ENCODE results near the gene ZNF184. TPM values are rescaled to one million over a fixed set of nuclear protein-coding genes. Genes with fewer than 3 reads are reported as not detected.

Gene ZNF184
- total RNA-seq, 1 experiment from 2014 or later, result 9.4 TPM

DNA sequence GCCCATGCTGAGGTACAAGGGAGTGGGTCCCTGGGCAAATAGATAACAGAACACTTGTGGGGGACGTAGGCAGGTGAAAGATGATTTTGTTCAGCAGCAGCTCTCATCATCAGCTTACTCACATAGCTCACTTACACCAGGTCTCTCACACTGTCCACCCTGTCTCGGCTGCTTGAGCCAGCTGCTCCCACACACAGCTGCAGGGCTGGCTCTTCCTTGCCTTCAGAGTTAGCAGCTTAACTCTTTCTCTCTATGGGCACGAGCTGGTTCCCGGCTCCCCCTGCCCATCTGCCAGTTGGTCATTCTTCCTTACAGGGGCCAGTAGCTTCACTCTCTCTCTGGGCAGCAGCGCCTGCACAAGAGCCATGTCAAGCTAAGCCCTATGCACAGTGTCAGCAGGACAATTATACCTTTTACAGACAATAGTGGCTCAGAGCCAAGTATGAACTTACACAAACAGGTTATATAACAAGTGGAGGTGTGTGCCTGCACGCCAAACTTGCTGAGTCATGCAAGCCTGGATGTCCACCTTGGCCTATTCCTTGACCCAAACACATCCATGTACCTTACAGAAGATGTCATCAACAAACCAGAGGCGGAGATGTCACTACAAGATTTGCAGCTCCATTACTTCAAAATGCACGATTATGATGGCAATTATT lies 65.6 kb downstream of the ZNF184 start:
- H3K9me2 ChIP-seq (ENCODE audit: insufficient read depth), result no peaks in the 10 kb centered on the region
- no peaks in the 10 kb centered on the region for H3K79me2 ChIP-seq (ENCODE audit: insufficient read depth, low read length)
- CTCF ChIA-PET, result no interaction called here
- no peak overlapping the region for H2AFZ ChIP-seq (ENCODE audit: low read depth, low read length, poor library complexity, severe bottlenecking)
- H4K20me1 ChIP-seq (ENCODE audit: insufficient read depth), result no peaks in the 10 kb centered on the region
- H3K27me3 ChIP-seq (ENCODE audit: insufficient read depth, low read length), result no peaks in the 10 kb centered on the region
- TF ChIP-seq SP1 (IDR thresholded peaks at IDR 0.05; ENCODE audit: low read depth) (no peak), REST (IDR thresholded peaks at IDR 0.05; ENCODE audit: low read depth) (no peak), SIN3A (IDR thresholded peaks at IDR 0.05; ENCODE audit: low read depth) (no peak), CEBPB (IDR thresholded peaks at IDR 0.05; ENCODE audit: low read depth) (no peak), POLR2AphosphoS5 (IDR thresholded peaks at IDR 0.05; ENCODE audit: low read depth, low read length) (no peak), CTCF (IDR thresholded peaks at IDR 0.05 in 2 of 3, conservative IDR thresholded peaks at IDR 0.05 in 1 of 3; ENCODE audit: borderline replicate concordance in 1 of 3, insufficient read depth in 1 of 3, low read depth in 2 of 3, low read length in 2 of 3) (no peak), FOSL1 (IDR thresholded peaks at IDR 0.05; ENCODE audit: low read depth) (no peak), JUND (IDR thresholded peaks at IDR 0.05) (no peak), ELF1 (IDR thresholded peaks at IDR 0.05; ENCODE audit: borderline replicate concordance, low read depth) (no peak)
- H3K4me1 ChIP-seq (ENCODE audit: control insufficient read depth in 1 of 2, insufficient read depth in 2 of 2, low read length in 2 of 2), result peaks cover 0 to 4% of the 10 kb centered on the region in 2 experiments; a peak in 1 of 4 replicates
- intact Hi-C loops (cut with micrococcal nuclease), result no loop called here
- ATAC-seq (no peak), DNase-seq (ENCODE audit: low read depth, low spot score) (no peak)
- H3K27ac ChIP-seq (ENCODE audit: low read depth, low read length), result no peak overlapping the region
- H3K4me2 ChIP-seq (ENCODE audit: low read length), result no peak overlapping the region
- RAD21 ChIA-PET (ENCODE audit: low non-redundant PET in 1 of 2, low total read pairs in 2 of 2, uncharacterized antibody in 2 of 2, unreplicated experiment in 2 of 2), result no interaction called here
- no peak overlapping the region for H3K9ac ChIP-seq (ENCODE audit: low read length)
- H3K36me3 ChIP-seq (ENCODE audit: control insufficient read depth in 1 of 2, insufficient read depth in 2 of 2, low read length in 2 of 2), result no peaks in the 10 kb centered on the region
- BruUV-seq (replicated peaks), result no TSS peak
- peaks cover 0 to 6% of the 10 kb centered on the region in 2 experiments; a peak in 1 of 4 replicates for H3K9me3 ChIP-seq (ENCODE audit: control insufficient read depth in 1 of 2, insufficient read depth in 1 of 2, low read depth in 1 of 2, low read length in 2 of 2)
- H3K4me3 ChIP-seq (replicated peaks in 1 of 2; ENCODE audit: low read depth in 1 of 2, low read length in 2 of 2), result no peak overlapping the region
- POLR2A ChIA-PET, result no interaction called here

Measured in HCT116 (cell line).